Calu3 (cell line): ENCODE data around the gene ELMO3. TPM values are rescaled to one million over a fixed set of nuclear protein-coding genes. Genes with fewer than 3 reads are reported as not detected.

Experiments used
- BruUV-seq: library from RNA; stranded (reverse); fragments of 400-500 nt; replicated peaks from 2 replicates; lab custom pipeline; 2021; lab: Mats Ljungman, UMichigan
- CTCF ChIA-PET: fragments of 300-600 bp; sonication (Branson Sonifier 250); formaldehyde crosslinking; loops from one replicate; lab custom pipeline; 2022; ENCODE audit warnings: antibody characterized with exemption; lab: Charles Lee
- DNase-seq: peaks from one replicate; pipeline ENCODE4 v3.0.0; 2022
- H3K27ac Mint-ChIP-seq: one replicate; pipeline ENCODE4 v1.8.0; 2022; ENCODE audit warnings: mixed read lengths; ENCODE audit not compliant: unreplicated experiment
- H3K27me3 Mint-ChIP-seq: one replicate; pipeline ENCODE4 v1.8.0; 2022; ENCODE audit warnings: mixed read lengths; ENCODE audit not compliant: unreplicated experiment
- H3K36me3 Mint-ChIP-seq: one replicate; pipeline ENCODE4 v1.8.0; 2022; ENCODE audit warnings: mild to moderate bottlenecking, moderate library complexity, mixed read lengths; ENCODE audit not compliant: insufficient read depth, unreplicated experiment
- H3K4me1 Mint-ChIP-seq: one replicate; pipeline ENCODE4 v1.8.0; 2022; ENCODE audit warnings: mild to moderate bottlenecking, low read depth, mixed read lengths; ENCODE audit not compliant: unreplicated experiment
- H3K4me3 Mint-ChIP-seq: one replicate; pipeline ENCODE4 v1.8.0; 2022; ENCODE audit warnings: mild to moderate bottlenecking, low read depth, moderate library complexity, mixed read lengths; ENCODE audit not compliant: unreplicated experiment
- H3K9me3 Mint-ChIP-seq: one replicate; pipeline ENCODE4 v1.8.0; 2022; ENCODE audit warnings: low read depth, mixed read lengths; ENCODE audit not compliant: unreplicated experiment
- intact Hi-C: fragments of 100-400 bp; cut with micrococcal nuclease; formaldehyde crosslinking; loops from one replicate; pipeline ENCODE4 v1.10.0; 2022; ENCODE audit not compliant: unreplicated experiment
- total RNA-seq: library from RNA; stranded (reverse); gene quantifications from 2 replicates; pipeline ENCODE4 v1.2.3, GENCODE V29; 2022
- TF ChIP-seq, protein P1 (sequence below): fragments of 200-600 bp; IDR thresholded peaks from one replicate; pipeline ENCODE4 v1.8.0; 2022; ENCODE audit warnings: antibody characterized with exemption; ENCODE audit not compliant: unreplicated experiment

ELMO3 gene
- total RNA-seq, 1 experiment from 2014 or later: 31.9 TPM

DNA sequence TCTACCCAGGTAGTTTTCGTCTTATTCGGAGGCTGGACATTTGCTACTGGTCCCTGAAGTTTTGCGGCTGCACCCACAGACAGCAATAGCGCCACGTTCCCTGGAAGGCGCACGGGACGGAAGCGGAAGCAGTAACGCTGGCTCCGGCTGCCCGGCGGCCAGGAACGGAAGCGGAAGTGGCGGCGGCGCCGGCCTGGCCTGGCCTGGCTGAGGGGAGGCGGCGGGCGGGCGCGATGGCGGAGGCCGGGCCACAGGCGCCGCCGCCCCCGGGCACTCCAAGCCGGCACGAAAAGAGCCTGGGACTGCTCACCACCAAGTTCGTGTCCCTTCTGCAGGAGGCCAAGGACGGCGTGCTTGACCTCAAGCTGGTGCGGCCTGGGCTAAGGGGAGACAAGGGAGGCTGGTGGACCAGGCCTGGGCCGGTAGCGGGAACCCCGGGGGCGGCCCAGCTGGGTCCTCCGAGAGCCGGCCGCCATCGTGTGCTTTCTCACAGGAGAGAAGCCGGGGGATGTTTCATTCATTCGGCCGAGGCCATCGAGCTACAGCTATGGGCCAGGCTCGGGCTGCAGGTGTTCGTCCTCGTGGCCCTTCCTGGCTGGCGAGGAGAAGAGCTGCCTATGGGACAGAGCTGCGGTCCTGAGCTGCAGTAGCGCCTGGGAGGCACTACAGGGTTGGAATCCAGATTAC is 6.8 kb upstream of the ELMO3 start, which contains the start of gene E2F4:
Gene E2F4, plus strand, starts transcription at position 161 of the 687 bp plus-strand sequence. Its CDS starts 73 bp downstream, at position 234.
- Mint-ChIP-seq H3K36me3 (peaks cover 59% of the 10 kb centered on the region), H3K4me3 (peak within 1 kb of the TSS; percentile 87), H3K4me1 (peaks cover 37% of the 10 kb centered on the region), H3K9me3 (no peaks in the 10 kb centered on the region), H3K27me3 (no peaks in the 10 kb centered on the region), H3K27ac (peak within 1 kb of the TSS; percentile 82)
- TF ChIP-seq, protein P1, sequence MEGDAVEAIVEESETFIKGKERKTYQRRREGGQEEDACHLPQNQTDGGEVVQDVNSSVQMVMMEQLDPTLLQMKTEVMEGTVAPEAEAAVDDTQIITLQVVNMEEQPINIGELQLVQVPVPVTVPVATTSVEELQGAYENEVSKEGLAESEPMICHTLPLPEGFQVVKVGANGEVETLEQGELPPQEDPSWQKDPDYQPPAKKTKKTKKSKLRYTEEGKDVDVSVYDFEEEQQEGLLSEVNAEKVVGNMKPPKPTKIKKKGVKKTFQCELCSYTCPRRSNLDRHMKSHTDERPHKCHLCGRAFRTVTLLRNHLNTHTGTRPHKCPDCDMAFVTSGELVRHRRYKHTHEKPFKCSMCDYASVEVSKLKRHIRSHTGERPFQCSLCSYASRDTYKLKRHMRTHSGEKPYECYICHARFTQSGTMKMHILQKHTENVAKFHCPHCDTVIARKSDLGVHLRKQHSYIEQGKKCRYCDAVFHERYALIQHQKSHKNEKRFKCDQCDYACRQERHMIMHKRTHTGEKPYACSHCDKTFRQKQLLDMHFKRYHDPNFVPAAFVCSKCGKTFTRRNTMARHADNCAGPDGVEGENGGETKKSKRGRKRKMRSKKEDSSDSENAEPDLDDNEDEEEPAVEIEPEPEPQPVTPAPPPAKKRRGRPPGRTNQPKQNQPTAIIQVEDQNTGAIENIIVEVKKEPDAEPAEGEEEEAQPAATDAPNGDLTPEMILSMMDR: no peak
- intact Hi-C loops: no loop called here
- DNase-seq: peak; percentile 95
- TSS peak; percentile 50 for BruUV-seq
- CTCF ChIA-PET: interaction anchor here (0.6 to 0.7 kb wide), 3 partner anchors 14 to 238 kb away, joined by 3 to 7 read pairs (median 7); no protein-coding TSS in a partner anchor

DNA sequence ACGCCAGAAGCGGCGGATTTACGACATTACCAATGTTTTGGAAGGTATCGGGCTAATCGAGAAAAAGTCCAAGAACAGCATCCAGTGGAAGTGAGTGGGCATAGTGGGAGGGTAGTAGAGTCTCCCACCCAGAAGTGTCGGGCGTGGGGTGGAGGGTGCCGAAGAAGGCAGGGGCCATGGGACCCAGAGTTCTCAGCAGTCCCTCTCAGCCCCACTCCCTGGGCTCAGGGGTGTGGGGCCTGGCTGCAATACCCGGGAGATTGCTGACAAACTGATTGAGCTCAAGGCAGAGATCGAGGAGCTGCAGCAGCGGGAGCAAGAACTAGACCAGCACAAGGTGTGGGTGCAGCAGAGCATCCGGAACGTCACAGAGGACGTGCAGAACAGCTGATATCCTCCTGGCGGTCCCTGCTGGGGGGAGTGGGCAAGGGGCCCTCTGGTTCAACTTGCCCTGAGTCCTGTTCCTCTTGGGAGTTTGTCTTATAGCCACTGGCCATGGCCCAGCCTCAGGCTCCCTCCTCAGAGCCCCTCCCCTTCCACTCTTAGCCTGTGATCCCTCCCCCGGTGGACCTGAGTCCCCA is 6.1 kb upstream of the ELMO3 start:
- H3K4me3 Mint-ChIP-seq: peak overlapping the region; percentile 87
- intact Hi-C loops: no loop called here
- H3K4me1 Mint-ChIP-seq: peaks cover 38% of the 10 kb centered on the region
- CTCF ChIA-PET: interaction anchor here (0.6 to 0.7 kb wide), 2 partner anchors 15 to 239 kb away, joined by 3 to 7 read pairs; no protein-coding TSS in a partner anchor
- H3K27ac Mint-ChIP-seq: peak overlapping the region; percentile 74
- H3K9me3 Mint-ChIP-seq: no peaks in the 10 kb centered on the region
- no peaks in the 10 kb centered on the region for H3K27me3 Mint-ChIP-seq
- no peak for DNase-seq
- TF ChIP-seq, protein P1: no peak
- peaks cover 64% of the 10 kb centered on the region for H3K36me3 Mint-ChIP-seq
- BruUV-seq: no TSS peak

DNA sequence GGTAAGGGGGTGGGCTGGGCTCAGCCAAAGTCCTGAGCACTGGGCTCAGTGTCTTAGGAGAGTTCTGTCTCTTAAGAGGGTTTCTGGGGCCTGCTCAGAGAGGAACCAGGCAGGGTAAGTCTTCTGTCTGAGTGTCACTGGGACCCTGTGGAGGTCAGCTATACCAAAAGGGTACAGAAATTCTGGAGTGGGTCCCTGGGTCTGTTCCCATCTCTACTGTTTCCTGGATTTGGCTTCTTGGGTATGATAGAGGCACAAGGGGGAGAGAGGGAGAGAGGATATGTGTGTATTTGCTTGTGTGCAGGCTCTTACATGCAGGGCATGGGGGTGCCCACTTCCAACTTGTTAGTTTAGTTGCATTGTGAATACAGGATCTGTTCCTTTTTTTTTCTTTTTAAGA is 5.4 kb upstream of the ELMO3 start:
- intact Hi-C loops: no loop called here
- CTCF ChIA-PET: no interaction called here
- peaks cover 70% of the 10 kb centered on the region for H3K36me3 Mint-ChIP-seq
- H3K4me3 Mint-ChIP-seq: peak overlapping the region; percentile 87
- peak overlapping the region; percentile 74 for H3K27ac Mint-ChIP-seq
- no peak for DNase-seq
- H3K4me1 Mint-ChIP-seq: peaks cover 44% of the 10 kb centered on the region
- no peaks in the 10 kb centered on the region for H3K27me3 Mint-ChIP-seq
- H3K9me3 Mint-ChIP-seq: no peaks in the 10 kb centered on the region
- no TSS peak for BruUV-seq
- TF ChIP-seq, protein P1: no peak

DNA sequence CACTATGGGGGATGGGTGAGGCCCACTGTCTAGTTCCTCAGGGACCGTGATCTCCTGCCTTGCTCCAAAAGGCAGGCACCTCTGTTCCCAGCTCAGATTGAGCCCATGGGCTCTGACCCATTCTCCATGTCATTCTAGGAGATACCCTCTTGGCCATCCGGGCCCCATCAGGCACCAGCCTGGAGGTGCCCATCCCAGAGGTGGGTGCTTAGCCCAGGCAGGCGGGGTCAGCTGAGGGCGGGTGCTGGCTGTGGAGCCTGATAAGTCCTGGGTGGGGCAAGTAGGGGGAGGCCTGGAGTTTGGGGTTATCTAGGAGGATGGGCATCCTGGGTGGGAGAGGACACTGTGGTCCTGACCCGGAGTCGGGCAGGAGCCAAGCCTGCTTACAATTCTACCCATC is 4.7 kb upstream of the ELMO3 start:
- BruUV-seq: no TSS peak
- peak overlapping the region; percentile 74 for H3K27ac Mint-ChIP-seq
- CTCF ChIA-PET: no interaction called here
- intact Hi-C loops: no loop called here
- H3K27me3 Mint-ChIP-seq: no peaks in the 10 kb centered on the region
- no peak for DNase-seq
- peak overlapping the region; percentile 87 for H3K4me3 Mint-ChIP-seq
- H3K9me3 Mint-ChIP-seq: no peaks in the 10 kb centered on the region
- TF ChIP-seq, protein P1: no peak
- H3K36me3 Mint-ChIP-seq: peaks cover 78% of the 10 kb centered on the region
- peaks cover 47% of the 10 kb centered on the region for H3K4me1 Mint-ChIP-seq
